H1 (cell line): Measurements from ENCODE around the gene FKBP10.

Source experiments
- BRCA1 ChIP-seq: IDR thresholded peaks from 2 replicates; pipeline ENCODE4 v1.6.1; 2012; ENCODE audit warnings: low read depth, low read length, improper control_type of control experiment
- CEBPB ChIP-seq: IDR thresholded peaks from 2 replicates; pipeline ENCODE4 v1.6.1; 2012; ENCODE audit warnings: low read depth, low read length
- EZH2 ChIP-seq: fragments of 200-600 bp; sonication (generic); IDR thresholded peaks from 2 replicates; pipeline ENCODE4 v1.7.1; 2012; ENCODE audit warnings: low read depth, mild to moderate bottlenecking, moderate library complexity, low read length, inconsistent platforms; ENCODE audit not compliant: severe bottlenecking
- GABPA ChIP-seq: IDR thresholded peaks from 2 replicates; pipeline ENCODE4 v1.6.1; 2011; ENCODE audit warnings: mild to moderate bottlenecking, low read length, moderate library complexity, borderline replicate concordance; ENCODE audit not compliant: insufficient read depth
- HDAC6 ChIP-seq: IDR thresholded peaks from one replicate; pipeline ENCODE4 v1.7.1; 2012; ENCODE audit warnings: low read depth, mild to moderate bottlenecking, inconsistent platforms, low read length, moderate library complexity
- POLR2A ChIP-seq, 2 experiments: IDR thresholded peaks; 1 replicate in 1 of 2; 2 replicates in 1 of 2; pipeline ENCODE4 v1.6.1; 2011; ENCODE audit warnings: low read depth in 2 of 2, low read length in 2 of 2, mild to moderate bottlenecking in 2 of 2; ENCODE audit errors: control extremely low read depth in 1 of 2
- POLR2AphosphoS5 ChIP-seq: IDR thresholded peaks from 2 replicates; pipeline ENCODE4 v1.6.1; 2011; ENCODE audit warnings: low read depth, low read length
- RNF2 ChIP-seq: fragments of 200-900, 300-1000 bp; sonication (generic); IDR thresholded peaks from 2 replicates; pipeline ENCODE4 v1.7.1; 2016; ENCODE audit warnings: borderline replicate concordance, low read depth, mild to moderate bottlenecking, antibody characterized with exemption, low read length; ENCODE audit not compliant: poor library complexity, severe bottlenecking; ENCODE audit errors: missing control alignments
- SIX5 ChIP-seq: IDR thresholded peaks from 2 replicates; pipeline ENCODE4 v1.6.1; 2011; ENCODE audit warnings: mild to moderate bottlenecking, low read depth, low read length
- TAF1 ChIP-seq: IDR thresholded peaks from 2 replicates; pipeline ENCODE4 v1.6.1; 2011; ENCODE audit warnings: mild to moderate bottlenecking, low read depth, low read length
- TCF12 ChIP-seq: IDR thresholded peaks from 2 replicates; pipeline ENCODE4 v1.6.1; 2011; ENCODE audit warnings: low read depth, mild to moderate bottlenecking, low read length
- YY1 ChIP-seq: IDR thresholded peaks from 2 replicates; pipeline ENCODE4 v1.6.1; 2011; ENCODE audit warnings: low read depth, mild to moderate bottlenecking, low read length
- ZNF274 ChIP-seq: IDR thresholded peaks from 2 replicates; pipeline ENCODE4 v1.7.0; 2012; ENCODE audit warnings: low read length, borderline replicate concordance; ENCODE audit errors: extremely low read depth
- TF ChIP-seq, protein P1 (sequence below), 3 experiments: IDR thresholded peaks; 1 replicate in 2 of 3; 2 replicates in 1 of 3; pipeline versions ENCODE4 v1.5.1 to v1.6.1; 2011; ENCODE audit warnings: low read length in 3 of 3, mild to moderate bottlenecking in 3 of 3, inconsistent platforms in 2 of 3, low read depth in 1 of 3, moderate library complexity in 1 of 3; ENCODE audit not compliant: insufficient read depth in 1 of 3; ENCODE audit errors: control extremely low read depth in 1 of 3

DNA sequence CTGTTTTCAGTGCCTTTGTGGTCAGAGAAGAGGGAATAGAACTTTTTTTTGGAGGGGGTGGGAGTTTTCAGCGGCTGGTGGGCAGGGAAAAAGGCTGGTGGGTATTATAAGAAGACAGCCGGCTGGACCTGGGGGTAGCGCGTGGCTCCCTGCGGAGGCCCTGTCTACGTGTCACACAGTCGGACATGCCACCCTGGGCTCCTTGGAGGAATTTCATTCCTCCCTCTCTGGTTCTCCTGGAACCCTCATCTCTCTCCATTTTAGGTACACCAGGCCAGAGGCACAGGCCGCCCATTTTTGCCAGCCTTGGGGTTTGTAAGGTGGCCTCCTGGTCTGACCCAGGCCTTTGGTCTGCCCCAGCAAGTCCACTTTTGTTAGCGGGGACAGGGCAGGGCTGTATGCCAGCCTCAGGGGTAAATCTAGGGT, 908 bp downstream of the FKBP10 start:
- TF ChIP-seq, protein P1, sequence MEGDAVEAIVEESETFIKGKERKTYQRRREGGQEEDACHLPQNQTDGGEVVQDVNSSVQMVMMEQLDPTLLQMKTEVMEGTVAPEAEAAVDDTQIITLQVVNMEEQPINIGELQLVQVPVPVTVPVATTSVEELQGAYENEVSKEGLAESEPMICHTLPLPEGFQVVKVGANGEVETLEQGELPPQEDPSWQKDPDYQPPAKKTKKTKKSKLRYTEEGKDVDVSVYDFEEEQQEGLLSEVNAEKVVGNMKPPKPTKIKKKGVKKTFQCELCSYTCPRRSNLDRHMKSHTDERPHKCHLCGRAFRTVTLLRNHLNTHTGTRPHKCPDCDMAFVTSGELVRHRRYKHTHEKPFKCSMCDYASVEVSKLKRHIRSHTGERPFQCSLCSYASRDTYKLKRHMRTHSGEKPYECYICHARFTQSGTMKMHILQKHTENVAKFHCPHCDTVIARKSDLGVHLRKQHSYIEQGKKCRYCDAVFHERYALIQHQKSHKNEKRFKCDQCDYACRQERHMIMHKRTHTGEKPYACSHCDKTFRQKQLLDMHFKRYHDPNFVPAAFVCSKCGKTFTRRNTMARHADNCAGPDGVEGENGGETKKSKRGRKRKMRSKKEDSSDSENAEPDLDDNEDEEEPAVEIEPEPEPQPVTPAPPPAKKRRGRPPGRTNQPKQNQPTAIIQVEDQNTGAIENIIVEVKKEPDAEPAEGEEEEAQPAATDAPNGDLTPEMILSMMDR (IDR thresholded peaks at IDR 0.05; ENCODE audit: control extremely low read depth in 1 of 3, insufficient read depth in 1 of 3, low read depth in 1 of 3, low read length in 3 of 3): no peak
- no peak for TF ChIP-seq SIX5
- no peak for TF ChIP-seq BRCA1
- TF ChIP-seq YY1: no peak
- TF ChIP-seq ZNF274: no peak
- no peak for TF ChIP-seq POLR2A (IDR thresholded peaks at IDR 0.05; ENCODE audit: control extremely low read depth in 1 of 2, low read depth in 2 of 2, low read length in 2 of 2)
- no peak for TF ChIP-seq HDAC6
- TF ChIP-seq TCF12: no peak
- TF ChIP-seq POLR2AphosphoS5: no peak
- no peak for TF ChIP-seq RNF2
- no peak for TF ChIP-seq CEBPB
- TF ChIP-seq TAF1: no peak
- no peak for TF ChIP-seq GABPA
- TF ChIP-seq EZH2: no peak
